ENCODE results near the gene MYOCD.

Gene MYOCD

GRCh38 chr17:12709063-12709462 lies 43.4 kb downstream of the MYOCD start:
- DNase-seq (ENCODE audit: low read depth, low spot score), result no peak

GRCh38 chr17:12712415-12712814 lies 46.7 kb downstream of the MYOCD start:
- DNase-seq (ENCODE audit: low read depth, low spot score), result no peak

- no peak for DNase-seq (ENCODE audit: low read depth, low spot score)
Observed at GRCh38 chr17:12712941-12713340, 47.3 kb downstream of the MYOCD start.

GRCh38 chr17:12719948-12720347 lies 54.3 kb downstream of the MYOCD start:
- peak; percentile 67 for DNase-seq (ENCODE audit: low read depth, low spot score)

- DNase-seq (ENCODE audit: low read depth, low spot score), result no peak
Observed at GRCh38 chr17:12721581-12721980, 55.9 kb downstream of the MYOCD start.

- DNase-seq (ENCODE audit: low read depth, low spot score), result no peak
Observed at GRCh38 chr17:12722282-12722681, 56.6 kb downstream of the MYOCD start.

- DNase-seq (ENCODE audit: low read depth, low spot score), result no peak
Observed at GRCh38 chr17:12726131-12726530, 60.4 kb downstream of the MYOCD start.

GRCh38 chr17:12727076-12727760 lies 61.5 kb downstream of the MYOCD start:
- no peak for DNase-seq (ENCODE audit: low read depth, low spot score)

- DNase-seq (ENCODE audit: low read depth, low spot score), result no peak
Observed at GRCh38 chr17:12727881-12728280, 62.2 kb downstream of the MYOCD start.

GRCh38 chr17:12729086-12729485 lies 63.4 kb downstream of the MYOCD start:
- DNase-seq (ENCODE audit: low read depth, low spot score), result no peak

- DNase-seq (ENCODE audit: low read depth, low spot score), result no peak
Observed at GRCh38 chr17:12730421-12730820, 64.7 kb downstream of the MYOCD start.

GRCh38 chr17:12730931-12731521 lies 65.3 kb downstream of the MYOCD start:
- DNase-seq (ENCODE audit: low read depth, low spot score), result peak; percentile 54

GRCh38 chr17:12731839-12732238 lies 66.1 kb downstream of the MYOCD start:
- no peak for DNase-seq (ENCODE audit: low read depth, low spot score)

GRCh38 chr17:12732366-12732765 lies 66.7 kb downstream of the MYOCD start:
- no peak for DNase-seq (ENCODE audit: low read depth, low spot score)

GRCh38 chr17:12734926-12735325 lies 69.2 kb downstream of the MYOCD start:
- no peak for DNase-seq (ENCODE audit: low read depth, low spot score)

- DNase-seq (ENCODE audit: low read depth, low spot score), result no peak
Observed at GRCh38 chr17:12735517-12735916, 69.8 kb downstream of the MYOCD start.

- DNase-seq (ENCODE audit: low read depth, low spot score), result no peak
Observed at GRCh38 chr17:12736526-12736925, 70.8 kb downstream of the MYOCD start.

- no peak for DNase-seq (ENCODE audit: low read depth, low spot score)
Observed at GRCh38 chr17:12737740-12738469, 72.2 kb downstream of the MYOCD start.

- no peak for DNase-seq (ENCODE audit: low read depth, low spot score)
Observed at GRCh38 chr17:12738624-12739023, 72.9 kb downstream of the MYOCD start.

- DNase-seq (ENCODE audit: low read depth, low spot score), result no peak
Observed at GRCh38 chr17:12739500-12739899, 73.8 kb downstream of the MYOCD start.

- no peak for DNase-seq (ENCODE audit: low read depth, low spot score)
Observed at GRCh38 chr17:12743046-12743445, 77.4 kb downstream of the MYOCD start.

GRCh38 chr17:12744298-12744697 lies 78.6 kb downstream of the MYOCD start:
- no peak for DNase-seq (ENCODE audit: low read depth, low spot score)

GRCh38 chr17:12744786-12745185 lies 79.1 kb downstream of the MYOCD start:
- DNase-seq (ENCODE audit: low read depth, low spot score), result no peak
